Activated CD4-positive, alpha-beta memory T cell treated with anti-CD3 and anti-CD28 coated beads, Interleukin-2, amount 10 ng/mL, durations not matched to agents 7 days and 5 days (primary cell): Measurements from ENCODE around the gene IFIT2. TPM values are rescaled to one million over a fixed set of nuclear protein-coding genes. Genes with fewer than 3 reads are reported as not detected.
"Not testable (repeated sequence)": the region's sequence is repeated elsewhere in the genome, so short reads cannot be mapped to it uniquely, and the experiment has no call there.

Experiments
- CTCF ChIA-PET: fragments of 350-600 bp; sonication (Branson Sonifier 250); formaldehyde crosslinking; loops from one replicate; lab custom pipeline; 2021; ENCODE audit warnings: antibody characterized with exemption, inconsistent platforms; lab: Charles Lee
- POLR2A ChIA-PET: fragments of 350-600 bp; sonication (Branson Sonifier 250); formaldehyde crosslinking; loops from one replicate; lab custom pipeline; 2021; ENCODE audit warnings: antibody characterized with exemption; lab: Charles Lee
- DNase-seq: peaks from one replicate; pipeline ENCODE4 v3.0.0-alpha.2; 2020
- H3K27ac Mint-ChIP-seq: one replicate; pipeline ENCODE4 v1.8.0; 2021; ENCODE audit warnings: mild to moderate bottlenecking, mixed read lengths
- H3K27me3 Mint-ChIP-seq: one replicate; pipeline ENCODE4 v1.8.0; 2021; ENCODE audit warnings: mixed read lengths
- H3K36me3 Mint-ChIP-seq: one replicate; pipeline ENCODE4 v1.8.0; 2021; ENCODE audit warnings: low read depth, mixed read lengths
- H3K4me1 Mint-ChIP-seq: one replicate; pipeline ENCODE4 v1.8.0; 2021; ENCODE audit warnings: mixed read lengths
- H3K4me3 Mint-ChIP-seq: one replicate; pipeline ENCODE4 v1.8.0; 2021; ENCODE audit warnings: mild to moderate bottlenecking, mixed read lengths
- H3K9me3 Mint-ChIP-seq: one replicate; pipeline ENCODE4 v1.8.0; 2021; ENCODE audit warnings: mixed read lengths
- total RNA-seq, 2 experiments: library from RNA; stranded (reverse); gene quantifications; one replicate each; pipeline ENCODE4 v1.2.3, GENCODE V29; 2021

IFIT2 gene
- total RNA-seq, 2 experiments from 2014 or later = 14.6 to 14.8 TPM

- Mint-ChIP-seq H3K4me3 (no peak overlapping the region), H3K36me3 (no peaks in the 10 kb centered on the region), H3K27ac (no peak overlapping the region), H3K27me3 (peaks cover 19% of the 10 kb centered on the region), H3K4me1 (no peaks in the 10 kb centered on the region), H3K9me3 (no peaks in the 10 kb centered on the region)
- no peak for DNase-seq
- CTCF ChIA-PET = no interaction called here
- POLR2A ChIA-PET = no interaction called here
Measured at GRCh38 chr10:89283025-89283935, 18.6 kb upstream of the IFIT2 start.

- H3K9me3 Mint-ChIP-seq = no peaks in the 10 kb centered on the region
- no peak for DNase-seq
- no peak overlapping the region for H3K4me3 Mint-ChIP-seq
- ChIA-PET POLR2A (no interaction called here), CTCF (no interaction called here)
- H3K27me3 Mint-ChIP-seq = peaks cover 19% of the 10 kb centered on the region
- H3K27ac Mint-ChIP-seq = no peak overlapping the region
- no peaks in the 10 kb centered on the region for H3K4me1 Mint-ChIP-seq
- no peaks in the 10 kb centered on the region for H3K36me3 Mint-ChIP-seq
Measured at GRCh38 chr10:89283936-89284475, 17.8 kb upstream of the IFIT2 start.

DNA sequence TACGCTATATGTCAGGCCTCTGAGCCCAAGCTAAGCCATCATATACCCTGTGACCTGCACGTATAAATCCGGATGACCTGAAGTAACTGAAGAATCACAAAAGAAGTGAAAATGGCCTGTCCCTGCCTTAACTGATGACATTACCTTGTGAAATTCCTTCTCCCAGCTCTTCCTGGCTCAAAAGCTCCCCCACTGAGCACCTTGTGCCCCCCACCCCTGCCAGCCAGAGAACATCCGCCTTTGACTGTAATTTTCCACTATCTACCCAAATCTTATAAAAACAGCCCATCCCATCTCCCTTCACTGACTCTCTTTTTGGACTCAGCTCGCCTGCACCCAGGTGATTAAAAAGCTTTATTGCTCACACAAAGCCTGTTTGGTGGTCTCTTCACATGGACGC is 17.1 kb upstream of the IFIT2 start:
- POLR2A ChIA-PET, H3K27ac Mint-ChIP-seq, H3K4me3 Mint-ChIP-seq, CTCF ChIA-PET, H3K9me3 Mint-ChIP-seq, H3K36me3 Mint-ChIP-seq, DNase-seq, H3K4me1 Mint-ChIP-seq: not testable (repeated sequence)
- peaks cover 19% of the 10 kb centered on the region for H3K27me3 Mint-ChIP-seq

GRCh38 chr10:89285303-89285702 is 16.5 kb upstream of the IFIT2 start:
- H3K4me3 Mint-ChIP-seq, CTCF ChIA-PET, H3K9me3 Mint-ChIP-seq, H3K4me1 Mint-ChIP-seq, H3K27ac Mint-ChIP-seq, H3K36me3 Mint-ChIP-seq, POLR2A ChIA-PET, DNase-seq: not testable (repeated sequence)
- peaks cover 19% of the 10 kb centered on the region for H3K27me3 Mint-ChIP-seq

GRCh38 chr10:89294721-89295239 is 7.1 kb upstream of the IFIT2 start:
- H3K27me3 Mint-ChIP-seq = peaks cover 24% of the 10 kb centered on the region
- no peak overlapping the region for H3K27ac Mint-ChIP-seq
- H3K36me3 Mint-ChIP-seq = peaks cover 5% of the 10 kb centered on the region
- H3K4me1 Mint-ChIP-seq = peaks cover 21% of the 10 kb centered on the region
- POLR2A ChIA-PET = no interaction called here
- no peak overlapping the region for H3K4me3 Mint-ChIP-seq
- CTCF ChIA-PET = no interaction called here
- peaks cover 7% of the 10 kb centered on the region for H3K9me3 Mint-ChIP-seq
- no peak for DNase-seq

GRCh38 chr10:89295597-89295996 is 6.2 kb upstream of the IFIT2 start:
- no peak for DNase-seq
- CTCF ChIA-PET = interaction anchor here (0.7 kb wide), 1 partner anchor 44 kb away, joined by 4 read pairs; the partner anchor contains the start of gene LIPA
- Mint-ChIP-seq H3K4me1 (peaks cover 21% of the 10 kb centered on the region), H3K27me3 (peaks cover 27% of the 10 kb centered on the region), H3K4me3 (no peak overlapping the region), H3K36me3 (peaks cover 5% of the 10 kb centered on the region), H3K9me3 (peaks cover 7% of the 10 kb centered on the region), H3K27ac (no peak overlapping the region)
- POLR2A ChIA-PET = interaction anchor here (1.0 to 1.1 kb wide), 2 partner anchors 32 to 96 kb away, joined by 3 to 5 read pairs; partner anchors contain the start of genes IFIT1 and IFIT3

DNA sequence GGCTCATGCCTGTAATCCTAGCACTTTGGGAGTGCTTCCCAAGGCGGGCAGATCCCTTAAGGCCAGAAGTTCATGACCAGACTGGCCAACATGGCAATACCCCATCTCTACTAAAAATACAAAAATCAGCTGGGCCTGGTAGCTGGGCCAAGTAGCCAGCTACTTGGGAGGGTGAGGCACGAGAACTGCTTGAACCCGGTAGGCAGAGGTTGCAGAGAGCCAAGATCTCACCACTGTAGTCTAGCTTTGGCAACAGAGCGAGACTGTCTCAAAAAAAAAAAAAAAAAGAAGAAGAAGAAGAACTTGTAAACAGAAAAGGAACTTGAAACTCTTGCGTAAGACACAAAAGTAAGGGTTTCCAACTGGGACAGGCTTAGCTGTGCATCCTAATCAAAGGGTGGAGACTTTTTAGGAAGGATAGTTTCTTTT is 5.6 kb upstream of the IFIT2 start:
- Mint-ChIP-seq H3K4me1 (peaks cover 26% of the 10 kb centered on the region), H3K4me3 (no peak overlapping the region), H3K27ac (no peak overlapping the region), H3K27me3 (peaks cover 31% of the 10 kb centered on the region), H3K9me3 (peaks cover 7% of the 10 kb centered on the region), H3K36me3 (peaks cover 5% of the 10 kb centered on the region)
- no peak for DNase-seq
- POLR2A ChIA-PET = interaction anchor here (1.0 to 1.1 kb wide), 2 partner anchors 32 to 96 kb away, joined by 3 to 5 read pairs; partner anchors contain the start of genes IFIT1 and IFIT3
- CTCF ChIA-PET = interaction anchor here (0.7 kb wide), 1 partner anchor 44 kb away, joined by 4 read pairs; the partner anchor contains the start of gene LIPA

- peaks cover 30% of the 10 kb centered on the region for H3K27me3 Mint-ChIP-seq
- peaks cover 35% of the 10 kb centered on the region for H3K4me1 Mint-ChIP-seq
- H3K36me3 Mint-ChIP-seq = peaks cover 5% of the 10 kb centered on the region
- H3K27ac Mint-ChIP-seq = no peak overlapping the region
- CTCF ChIA-PET = no interaction called here
- H3K9me3 Mint-ChIP-seq = peaks cover 7% of the 10 kb centered on the region
- no peak overlapping the region for H3K4me3 Mint-ChIP-seq
- POLR2A ChIA-PET = no interaction called here
- DNase-seq = no peak
Measured at GRCh38 chr10:89297356-89297755, 4.5 kb upstream of the IFIT2 start.

GRCh38 chr10:89297791-89298190 is 4.1 kb upstream of the IFIT2 start:
- Mint-ChIP-seq H3K4me1 (peaks cover 40% of the 10 kb centered on the region), H3K27ac (no peak overlapping the region), H3K36me3 (peaks cover 5% of the 10 kb centered on the region), H3K27me3 (peaks cover 30% of the 10 kb centered on the region), H3K4me3 (no peak overlapping the region), H3K9me3 (peaks cover 7% of the 10 kb centered on the region)
- ChIA-PET POLR2A (no interaction called here), CTCF (no interaction called here)
- no peak for DNase-seq

DNA sequence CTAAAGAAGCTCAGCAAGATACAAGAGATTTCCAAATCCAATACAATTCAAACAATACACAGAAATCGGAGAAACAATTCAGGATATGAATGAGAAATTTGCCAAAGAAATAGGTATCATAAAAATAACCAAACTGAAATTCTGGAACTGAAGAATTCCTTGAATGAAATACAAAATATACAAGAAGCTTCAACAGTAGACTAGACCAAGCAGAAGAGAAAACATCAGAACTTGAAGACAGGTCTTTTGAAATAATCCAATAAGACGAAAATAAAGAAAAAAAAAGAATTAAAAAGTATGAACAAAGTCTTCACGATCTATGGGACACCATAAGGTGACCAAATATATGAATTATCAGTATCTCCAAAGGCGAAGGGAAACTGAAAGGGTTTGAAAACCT is 2.8 kb upstream of the IFIT2 start:
- Mint-ChIP-seq H3K9me3 (peaks cover 7% of the 10 kb centered on the region), H3K4me3 (no peak overlapping the region), H3K4me1 (peaks cover 51% of the 10 kb centered on the region), H3K36me3 (peaks cover 8% of the 10 kb centered on the region), H3K27me3 (peaks cover 32% of the 10 kb centered on the region), H3K27ac (no peak overlapping the region)
- ChIA-PET CTCF (no interaction called here), POLR2A (no interaction called here)
- no peak for DNase-seq

DNA sequence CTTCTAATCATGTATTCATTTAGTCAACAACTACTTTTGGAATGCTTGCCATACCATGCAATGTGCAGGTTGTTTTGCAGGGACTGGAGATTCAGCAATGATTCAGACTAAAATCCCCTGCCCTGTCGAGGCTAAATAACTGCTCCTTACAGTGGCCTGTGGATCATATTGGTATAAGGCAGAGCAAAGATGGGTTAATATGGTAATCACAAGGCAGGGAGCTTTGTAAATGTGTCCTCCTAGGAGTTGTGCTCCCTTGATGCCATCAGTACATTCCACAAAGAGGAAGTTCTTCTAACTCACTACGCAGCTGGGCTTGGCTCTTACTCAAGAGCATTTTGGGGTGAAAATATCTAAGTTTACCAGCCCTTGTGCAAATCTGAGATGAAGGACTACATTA is 614 bp upstream of the IFIT2 start:
- Mint-ChIP-seq H3K27me3 (peaks cover 34% of the 10 kb centered on the region), H3K9me3 (peaks cover 7% of the 10 kb centered on the region), H3K27ac (peak overlapping the region; percentile 68), H3K4me3 (peak overlapping the region; percentile 82), H3K4me1 (peaks cover 36% of the 10 kb centered on the region), H3K36me3 (peaks cover 17% of the 10 kb centered on the region)
- no peak for DNase-seq
- ChIA-PET POLR2A (interaction anchor here (0.9 to 3.1 kb wide), 6 partner anchors 9 to 113 kb away, joined by 4 to 12 read pairs (median 6); partner anchors contain the start of genes CH25H, IFIT1, IFIT3 and IFIT5), CTCF (interaction anchor here (1.2 to 1.7 kb wide), 4 partner anchors 31 to 117 kb away, joined by 4 to 9 read pairs (median 6); partner anchors contain the start of gene IFIT5)

DNA sequence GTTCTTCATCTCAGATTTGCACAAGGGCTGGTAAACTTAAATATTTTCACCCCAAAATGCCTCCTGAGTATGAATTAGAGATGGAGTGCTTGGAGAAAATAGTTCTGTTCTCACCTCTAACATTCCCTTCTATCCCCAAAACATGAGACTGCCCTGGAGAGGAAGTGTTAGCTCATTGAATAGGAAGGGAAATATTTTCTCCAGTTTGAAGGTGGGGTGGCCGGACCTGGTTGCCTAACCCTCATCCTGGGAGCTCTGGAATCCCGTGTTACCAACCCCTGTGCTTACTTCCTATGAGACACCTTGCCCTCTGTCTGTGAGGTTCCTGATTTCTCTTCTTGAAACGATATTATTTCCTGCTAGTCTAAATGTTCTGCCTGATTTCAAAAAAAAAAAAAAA is 779 bp downstream of the IFIT2 start:
- Mint-ChIP-seq H3K4me1 (peaks cover 32% of the 10 kb centered on the region), H3K27ac (no peak overlapping the region), H3K36me3 (peaks cover 25% of the 10 kb centered on the region), H3K27me3 (peaks cover 30% of the 10 kb centered on the region), H3K4me3 (peak overlapping the region; percentile 82), H3K9me3 (peaks cover 7% of the 10 kb centered on the region)
- POLR2A ChIA-PET = interaction anchor here (1.3 to 3.1 kb wide), 4 partner anchors 8 to 112 kb away, joined by 6 to 12 read pairs (median 8); partner anchors contain the start of genes IFIT3, IFIT5 and LIPA
- no peak for DNase-seq
- CTCF ChIA-PET = interaction anchor here (0.7 to 1.5 kb wide), 5 partner anchors 8 to 116 kb away, joined by 3 to 9 read pairs (median 5); partner anchors contain the start of gene IFIT5

GRCh38 chr10:89303161-89303560 is 1.3 kb downstream of the IFIT2 start:
- H3K4me1 Mint-ChIP-seq = peaks cover 32% of the 10 kb centered on the region
- POLR2A ChIA-PET = interaction anchor here (3.1 kb wide), 1 partner anchor 25 kb away, joined by 12 read pairs; the partner anchor contains the start of gene IFIT3
- H3K27ac Mint-ChIP-seq = no peak overlapping the region

More at GRCh38 chr10:89303161-89303560, 1.3 kb downstream of the IFIT2 start:
- H3K9me3 Mint-ChIP-seq = peaks cover 6% of the 10 kb centered on the region
- no peak for DNase-seq
- peaks cover 26% of the 10 kb centered on the region for H3K27me3 Mint-ChIP-seq
- CTCF ChIA-PET = no interaction called here
- H3K36me3 Mint-ChIP-seq = peaks cover 28% of the 10 kb centered on the region
- H3K4me3 Mint-ChIP-seq = peak overlapping the region; percentile 82
